Middle frontal gyrus (tissue), 1 donor: Measurements from ENCODE around the gene MTHFD1L.

Experiments
- DNase-seq: peaks from one replicate; pipeline ENCODE4 v3.0.0-alpha.2; 2015; ENCODE audit warnings: low spot score; ENCODE audit errors: extremely low spot score

MTHFD1L gene

DNA sequence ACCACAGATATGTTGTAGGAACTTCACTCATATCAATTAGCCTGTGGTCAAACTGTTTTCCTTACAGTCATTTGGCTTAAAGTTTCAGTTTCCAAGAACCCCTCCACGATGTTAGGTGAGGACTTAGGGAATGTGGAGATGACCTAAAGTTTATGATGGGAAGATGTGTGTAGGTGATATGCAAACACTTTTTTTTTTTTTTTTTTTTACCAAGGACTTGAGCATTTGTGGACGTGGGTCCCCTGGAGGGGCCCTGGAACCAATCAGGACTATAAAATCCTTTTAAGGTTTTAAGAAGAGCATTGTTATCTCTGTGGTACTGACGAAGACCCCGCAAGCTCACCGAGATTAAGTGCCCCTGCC, 478 bp upstream of the MTHFD1L start:
- no peak for DNase-seq

DNA sequence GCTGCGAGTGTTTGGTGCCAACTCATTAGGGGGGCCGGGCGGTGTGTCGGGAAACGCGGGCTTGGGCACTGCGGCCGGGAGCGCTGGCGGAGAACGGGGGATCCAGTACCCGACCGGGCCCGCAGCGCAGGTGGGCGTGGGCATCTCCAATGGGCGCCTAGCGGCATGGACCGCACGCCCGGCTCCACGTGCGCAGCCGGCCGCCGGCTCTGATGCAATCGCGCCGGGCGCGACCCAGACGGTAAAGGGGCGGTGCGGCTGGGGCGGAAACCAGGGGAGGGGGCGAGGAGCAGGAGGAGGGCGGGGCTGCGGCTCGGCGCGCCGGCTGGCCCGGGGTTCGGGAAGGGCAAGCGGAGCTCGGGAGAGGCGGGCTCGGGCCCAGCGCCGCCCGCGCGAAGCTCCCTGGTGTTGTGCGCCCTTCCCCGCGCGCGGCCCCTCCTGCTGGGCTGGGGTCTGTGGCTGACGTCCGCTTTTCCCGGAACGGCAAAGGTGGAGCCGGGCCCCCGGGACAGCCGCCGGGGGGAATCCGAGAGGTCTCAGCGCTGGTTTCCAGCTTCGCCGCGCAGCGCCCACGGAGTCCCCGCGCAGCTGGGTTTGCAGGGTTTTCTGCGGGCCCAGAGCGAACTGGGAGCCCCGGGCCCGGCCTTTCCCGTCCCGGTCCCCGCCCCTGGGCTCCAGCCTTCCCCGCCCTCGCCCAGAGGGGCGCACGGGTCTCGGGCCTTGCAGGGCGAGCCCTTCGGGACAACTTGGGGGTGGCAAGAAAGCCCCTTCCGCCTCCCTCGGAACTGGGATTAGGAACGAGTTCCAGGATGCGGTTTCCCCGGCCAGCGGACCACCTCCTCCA, 867 bp downstream of the MTHFD1L start:
- DNase-seq = peak; percentile 43

DNA sequence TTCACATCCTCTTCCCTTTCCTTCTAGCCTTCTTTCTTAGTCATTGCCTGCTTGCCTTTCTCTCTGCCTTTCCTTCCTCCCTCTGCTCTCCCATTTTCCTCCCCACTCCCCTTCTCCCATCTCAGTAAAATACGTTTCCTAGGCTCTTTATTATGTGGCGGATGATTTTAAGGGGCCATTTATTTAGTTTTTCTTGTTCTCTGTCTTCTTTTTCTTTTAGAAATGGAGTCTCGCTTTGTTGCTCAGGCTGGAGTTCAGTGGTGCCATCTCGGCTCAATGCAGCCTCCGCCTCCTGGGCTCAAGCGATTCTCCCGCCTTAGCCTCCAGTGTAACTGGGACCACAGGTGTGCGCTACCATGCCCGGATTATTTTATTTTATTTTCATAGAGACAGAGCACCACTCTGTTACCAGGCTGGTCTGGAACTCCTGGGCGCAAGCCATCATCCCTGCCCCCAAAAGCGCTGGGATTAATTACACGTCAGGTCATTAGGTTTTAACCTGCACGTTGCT, 1.5 kb downstream of the MTHFD1L start:
- no peak for DNase-seq

DNA sequence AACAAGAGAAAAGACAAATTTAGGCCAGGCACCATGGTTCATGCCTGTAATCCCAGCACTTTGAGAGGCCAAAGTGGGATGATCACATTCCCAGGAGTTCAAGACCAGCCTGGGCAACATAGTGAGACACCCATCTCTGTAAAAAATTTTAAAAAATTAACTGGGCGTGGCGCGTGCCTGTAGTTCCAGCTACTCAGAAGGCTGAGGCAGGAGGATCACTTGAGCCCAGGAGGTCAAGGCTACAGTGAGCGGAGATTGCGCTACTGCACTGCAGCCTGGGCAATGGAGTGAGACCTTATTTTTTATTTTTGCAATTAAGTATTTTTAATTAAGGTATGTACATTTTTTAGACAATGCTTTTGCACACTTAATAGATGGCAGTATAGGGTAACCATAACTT, 3.3 kb downstream of the MTHFD1L start:
- no peak for DNase-seq

DNA sequence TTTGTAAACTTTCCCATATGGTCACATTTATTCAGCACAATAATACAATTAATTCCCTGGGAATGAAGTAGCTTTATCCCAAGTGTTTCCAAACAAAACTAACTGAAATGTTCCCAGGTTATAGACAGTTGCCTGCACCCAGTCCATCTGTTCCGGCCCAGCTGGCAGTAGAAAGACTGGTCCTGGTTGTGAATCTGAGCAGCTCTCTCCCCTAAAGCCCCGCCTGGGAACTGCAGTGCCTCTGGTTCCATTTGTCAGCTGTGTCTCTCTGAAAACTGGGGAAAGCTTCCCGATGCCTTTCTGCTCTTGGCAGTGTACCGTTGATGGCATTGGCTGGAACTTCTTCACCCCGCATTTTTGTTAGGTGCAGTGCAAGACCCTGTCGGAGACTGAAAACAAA, 8.7 kb downstream of the MTHFD1L start:
- DNase-seq = no peak

DNA sequence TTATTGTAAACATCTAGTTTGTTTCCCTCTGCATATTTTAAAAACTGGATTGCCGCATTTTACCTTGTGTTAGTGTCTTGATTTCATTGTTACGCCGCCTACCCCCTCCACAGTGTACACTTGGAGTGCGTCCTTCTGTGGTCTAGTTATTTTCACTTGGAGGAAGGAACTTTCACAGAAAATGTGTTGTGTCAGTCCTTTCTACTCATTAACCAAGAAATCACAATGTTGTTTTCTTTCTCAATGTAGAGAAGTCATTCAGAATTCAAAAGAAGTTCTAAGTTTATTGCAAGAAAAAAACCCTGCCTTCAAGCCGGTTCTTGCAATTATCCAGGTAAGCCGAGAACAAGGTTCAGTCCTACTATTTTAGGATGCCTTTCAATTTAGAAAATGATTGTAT, 10.3 kb downstream of the MTHFD1L start:
- no peak for DNase-seq

DNA sequence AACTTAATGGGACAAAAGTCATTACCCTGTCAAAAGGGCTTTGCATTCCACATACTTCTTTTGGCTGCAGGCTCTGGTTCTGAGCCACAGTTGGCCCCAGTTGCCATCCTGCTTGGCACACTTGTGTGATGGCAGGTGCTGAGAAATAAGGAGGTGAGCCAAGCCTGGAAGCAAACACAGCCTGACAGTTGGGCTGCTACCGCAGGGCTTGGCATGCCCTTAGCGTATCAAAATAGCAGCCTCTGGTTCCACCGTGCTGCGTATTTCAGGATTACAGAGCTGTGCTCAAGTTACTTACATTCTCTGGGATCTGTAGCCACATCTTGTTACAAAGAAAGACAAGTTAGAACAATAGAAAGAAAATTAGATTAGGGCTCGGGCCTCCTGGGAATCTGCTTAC, 11.1 kb downstream of the MTHFD1L start:
- DNase-seq = no peak

DNA sequence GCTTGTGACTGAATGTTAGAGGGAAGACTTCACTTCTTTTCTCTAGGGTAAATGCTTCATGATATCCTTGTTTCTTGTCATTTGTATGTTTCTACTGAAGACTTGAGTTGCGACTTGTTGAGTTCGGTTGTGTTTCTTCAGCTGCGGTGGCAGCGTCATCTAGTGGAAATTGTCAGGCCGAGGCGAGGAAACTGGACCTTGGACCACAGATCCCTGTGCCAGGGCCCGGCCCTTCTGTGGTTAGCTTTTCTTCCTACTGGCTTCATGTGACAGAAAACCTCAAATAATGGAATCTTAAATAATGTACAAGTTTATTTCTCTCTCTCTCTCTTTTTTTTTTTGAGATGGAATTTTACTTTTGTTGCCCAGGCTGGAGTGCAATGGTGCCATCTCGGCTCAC, 12.4 kb downstream of the MTHFD1L start:
- DNase-seq = no peak

DNA sequence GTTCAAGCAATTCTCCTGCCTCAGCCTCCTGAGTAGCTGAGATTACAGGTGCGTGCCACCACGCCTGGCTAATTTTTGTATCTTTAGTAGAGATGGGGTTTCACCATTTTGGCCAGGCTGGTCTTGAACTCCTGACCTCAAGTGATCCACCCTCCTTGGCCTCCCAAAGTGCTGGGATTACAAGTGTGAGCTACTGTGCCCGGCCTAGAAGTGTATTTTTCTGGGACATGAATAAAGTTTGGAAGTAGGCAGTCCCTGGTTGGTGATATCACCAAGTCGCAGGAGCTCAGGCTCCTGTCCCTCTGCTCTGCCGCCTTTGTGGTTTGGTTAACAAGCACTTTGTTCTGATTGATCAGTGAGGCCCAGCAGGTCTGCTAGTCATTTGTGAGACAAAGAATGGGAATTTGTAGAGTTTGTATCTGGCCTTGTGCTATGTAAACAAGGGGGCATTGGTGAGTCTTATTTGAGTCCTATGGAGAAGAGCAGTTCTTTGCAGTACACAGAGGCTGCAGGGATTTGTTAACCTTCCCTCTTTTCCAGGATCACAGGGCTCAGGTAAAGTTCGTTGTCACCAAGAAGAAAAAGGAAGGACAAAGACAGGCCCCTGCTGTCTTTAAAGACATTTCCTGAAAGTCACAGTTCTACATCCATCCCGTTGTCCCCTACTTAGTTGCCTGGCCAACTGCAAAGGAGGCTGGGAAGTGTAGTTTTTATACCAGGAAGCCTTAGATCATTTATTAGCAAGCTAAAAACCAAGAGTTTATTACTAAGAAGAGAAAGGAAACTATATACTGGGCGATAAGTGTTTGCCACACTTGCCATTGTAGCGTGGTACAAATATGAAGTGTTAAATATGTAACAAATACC, 13.1 kb downstream of the MTHFD1L start:
- no peak for DNase-seq

DNA sequence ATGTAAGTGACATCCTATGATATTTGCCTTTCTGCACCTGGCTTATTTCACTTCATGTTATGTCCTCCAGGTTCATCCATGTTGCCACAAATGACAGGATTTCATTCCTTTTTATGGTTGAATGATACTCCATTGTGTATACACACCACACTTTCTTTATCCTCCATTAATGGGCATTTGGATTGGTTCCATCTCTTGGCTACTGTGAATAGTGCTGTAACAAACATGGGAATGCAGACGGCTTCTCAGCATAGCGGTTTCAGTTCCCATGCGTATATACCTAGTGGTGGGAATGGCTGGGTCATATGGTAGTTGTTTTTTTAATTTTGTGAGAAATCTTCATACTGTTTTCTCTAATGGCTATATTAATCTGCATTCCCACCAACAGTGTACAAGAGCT, 14.8 kb downstream of the MTHFD1L start:
- DNase-seq = no peak

DNA sequence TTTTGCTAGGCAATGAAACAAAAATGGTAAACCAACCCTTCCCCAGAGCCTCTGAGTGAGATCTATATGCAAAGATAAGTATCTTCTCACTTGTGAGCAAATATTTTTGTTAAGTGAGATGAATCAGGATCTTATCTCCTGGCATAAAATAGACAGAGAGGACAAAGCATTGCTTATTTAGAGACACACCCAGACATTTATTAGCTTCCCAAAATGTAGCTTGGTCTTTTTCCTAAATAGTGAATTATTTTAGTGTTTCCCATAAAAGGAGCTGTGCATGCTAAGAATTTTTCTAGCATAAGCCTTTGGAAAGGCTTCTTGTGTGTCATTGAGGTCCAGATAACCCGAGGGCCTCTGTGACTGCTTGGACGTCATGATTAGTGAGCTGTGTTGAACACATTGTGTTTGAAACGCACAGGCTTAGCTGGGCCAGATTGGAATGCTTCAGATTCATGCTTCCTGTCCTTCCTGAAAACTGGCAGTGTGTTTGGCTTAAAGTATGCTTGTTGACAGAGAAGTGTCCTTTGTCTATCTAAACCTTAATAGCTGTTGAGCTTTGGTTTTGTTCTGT, 16.5 kb downstream of the MTHFD1L start:
- no peak for DNase-seq

DNA sequence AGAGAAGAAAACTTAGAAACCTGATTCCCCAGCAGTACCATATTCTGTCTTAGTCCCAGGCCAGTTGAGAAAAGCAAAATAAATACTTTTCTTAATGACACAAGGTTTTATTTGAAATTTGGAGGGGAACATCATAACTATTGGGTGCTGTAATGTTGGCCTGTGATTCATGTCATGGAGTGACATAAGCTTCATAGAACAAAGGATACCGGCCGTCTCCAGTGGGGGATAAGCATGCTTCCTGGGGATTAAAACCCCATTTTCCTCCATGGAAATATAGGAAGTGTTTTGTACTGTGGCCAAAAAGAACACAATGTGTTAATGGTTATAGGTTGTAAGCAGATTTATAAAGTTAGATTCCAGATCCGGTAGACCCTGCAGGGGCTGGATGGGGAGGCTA, 18.0 kb downstream of the MTHFD1L start:
- no peak for DNase-seq

DNA sequence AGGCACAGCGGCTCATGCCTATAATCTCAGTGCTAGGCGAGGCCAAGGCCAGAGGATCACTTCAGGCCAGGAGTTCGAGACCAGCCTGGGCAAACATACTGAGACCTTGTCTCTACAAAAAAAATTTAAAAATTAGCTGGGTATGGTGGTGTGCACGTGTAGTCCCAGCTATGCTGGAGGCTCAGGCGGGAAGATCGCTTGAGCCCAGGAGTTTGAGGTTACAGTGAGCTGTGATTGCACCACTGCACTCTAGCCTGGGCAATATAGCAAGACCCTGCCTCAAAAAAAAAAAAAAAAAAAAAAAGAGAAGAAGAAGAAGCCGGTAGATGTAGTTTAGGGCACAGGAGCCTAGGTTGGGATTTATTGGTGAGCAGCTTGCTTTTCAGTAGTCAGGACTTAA, 20.7 kb downstream of the MTHFD1L start:
- DNase-seq = no peak

DNA sequence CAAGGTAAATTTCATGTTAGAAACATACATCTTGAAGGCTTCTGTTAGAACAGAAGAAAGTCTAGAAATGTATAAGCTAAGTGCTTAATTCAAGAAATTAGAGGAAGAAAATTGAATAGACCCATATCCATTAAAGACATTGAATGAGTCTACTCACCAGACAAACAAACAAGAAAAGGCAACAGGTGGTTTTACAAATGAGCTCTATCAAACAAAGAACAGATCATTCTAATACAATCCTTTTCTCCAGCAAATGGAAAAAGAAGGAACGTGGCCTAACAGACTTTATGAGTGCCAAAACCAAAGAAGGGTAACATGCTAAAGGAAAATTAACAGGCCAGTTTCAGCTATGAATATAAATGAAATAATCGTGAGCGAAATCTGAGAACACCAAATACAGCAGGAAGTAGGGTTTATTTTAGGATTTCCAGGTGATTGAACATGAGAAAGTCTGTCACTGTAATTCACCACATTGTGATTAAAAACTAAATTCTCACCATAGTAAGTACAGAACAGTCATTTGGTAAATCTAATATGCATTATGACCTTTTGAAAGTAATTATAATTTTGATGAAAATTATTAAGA, 22.6 kb downstream of the MTHFD1L start:
- no peak for DNase-seq

DNA sequence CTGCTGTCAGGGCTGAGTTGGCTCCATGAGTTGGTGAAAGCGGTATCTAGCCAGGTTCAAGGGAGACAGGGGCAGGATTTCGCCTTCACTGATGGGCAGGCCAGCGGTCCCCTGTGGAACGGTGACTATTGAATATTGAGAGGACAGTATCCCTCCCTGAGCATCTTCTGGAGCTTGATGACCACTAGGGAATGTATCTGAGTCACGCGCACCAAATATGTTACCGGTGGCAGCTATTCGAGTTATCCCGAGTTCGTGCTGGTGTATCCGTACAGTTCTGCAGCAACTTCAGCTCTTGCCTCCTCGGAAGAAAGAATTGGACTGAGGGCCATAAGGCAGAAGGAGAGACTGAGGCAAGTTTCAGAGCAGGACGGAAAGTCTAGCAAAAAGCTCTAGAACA, 24.8 kb downstream of the MTHFD1L start:
- DNase-seq = no peak

DNA sequence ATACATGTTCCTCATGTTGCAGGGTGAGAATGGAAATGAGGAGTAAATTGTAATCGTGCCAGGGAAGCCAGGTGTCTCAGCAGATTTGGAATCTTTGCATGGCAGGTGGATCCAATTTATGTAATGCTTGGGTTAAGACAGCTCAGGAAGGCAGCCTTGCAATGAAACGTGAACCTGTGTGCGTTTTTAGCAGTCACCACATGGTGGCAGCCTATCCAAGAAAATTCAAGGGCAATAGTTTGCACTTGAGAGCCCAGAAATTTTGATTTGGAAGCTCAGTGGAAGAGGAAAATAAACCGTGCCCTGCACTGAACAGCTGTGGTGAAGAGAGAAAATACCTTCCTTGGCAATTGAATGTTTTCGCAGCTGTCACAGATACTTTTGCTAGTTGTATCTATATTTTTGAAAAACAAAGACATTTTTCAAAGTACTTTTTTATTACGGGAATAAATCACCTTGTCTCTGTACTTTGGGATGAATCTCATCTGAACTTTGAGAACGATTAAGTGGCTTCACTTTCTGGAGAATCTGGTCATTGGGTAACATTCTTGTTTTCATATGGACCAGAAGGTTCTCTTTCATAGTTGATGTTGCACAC, 26.5 kb downstream of the MTHFD1L start:
- peak; percentile 62 for DNase-seq

DNA sequence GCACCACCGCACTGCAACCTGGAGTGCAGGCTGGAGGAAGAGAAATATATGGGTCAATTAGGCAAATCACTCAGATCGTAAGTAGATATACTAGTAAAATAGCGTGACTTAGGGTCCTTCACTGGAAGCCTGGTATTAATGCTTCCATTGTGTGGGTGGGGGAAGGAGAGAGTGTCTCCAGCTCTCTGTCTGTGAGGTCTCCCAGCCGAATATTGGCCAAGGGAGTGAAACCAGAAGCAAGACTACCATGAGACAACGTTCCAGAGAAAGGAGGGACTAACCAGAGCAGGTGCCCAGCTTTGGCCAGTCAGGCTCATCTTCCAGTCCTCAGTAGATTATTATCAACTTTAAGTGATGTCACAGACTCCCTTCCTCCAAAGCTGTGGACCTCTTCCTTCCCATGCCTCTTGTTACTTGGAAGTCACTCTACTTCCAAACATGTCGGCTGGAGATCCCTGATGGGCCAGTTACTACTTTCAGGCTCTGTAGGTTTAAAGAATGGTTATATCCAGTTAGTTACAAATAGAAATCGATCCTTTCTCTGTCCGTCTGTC, 28.8 kb downstream of the MTHFD1L start:
- DNase-seq = no peak

DNA sequence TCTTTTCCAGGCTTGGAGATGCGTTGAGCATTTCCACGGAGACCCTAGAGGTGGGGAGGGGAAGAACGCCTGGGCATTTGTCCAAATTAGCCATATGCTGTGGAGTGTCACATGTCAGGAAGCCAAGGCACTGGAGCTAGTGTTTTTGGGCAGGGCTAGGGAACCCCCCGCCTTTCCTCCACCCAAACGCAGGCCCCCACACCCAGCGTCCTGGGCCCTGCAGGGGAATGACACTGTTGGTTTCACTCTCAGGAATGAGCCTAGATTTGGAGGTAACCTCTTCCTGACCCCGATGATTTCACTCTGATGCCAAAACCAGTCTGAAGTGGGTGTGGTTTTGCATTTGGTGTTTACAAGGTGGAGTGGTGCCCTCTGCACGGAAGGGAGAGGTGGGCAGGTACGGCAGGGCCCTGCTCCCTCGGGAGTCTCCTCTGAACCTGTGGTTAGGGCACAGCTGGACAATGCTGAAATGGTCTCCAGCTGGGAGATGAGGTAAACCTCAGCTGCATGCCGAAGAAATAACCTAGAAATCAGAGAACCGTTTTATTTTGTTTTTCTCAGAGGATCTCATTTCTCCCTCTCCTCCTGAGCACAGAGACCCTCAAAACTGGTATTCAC, 29.5 kb downstream of the MTHFD1L start:
- DNase-seq = no peak

DNA sequence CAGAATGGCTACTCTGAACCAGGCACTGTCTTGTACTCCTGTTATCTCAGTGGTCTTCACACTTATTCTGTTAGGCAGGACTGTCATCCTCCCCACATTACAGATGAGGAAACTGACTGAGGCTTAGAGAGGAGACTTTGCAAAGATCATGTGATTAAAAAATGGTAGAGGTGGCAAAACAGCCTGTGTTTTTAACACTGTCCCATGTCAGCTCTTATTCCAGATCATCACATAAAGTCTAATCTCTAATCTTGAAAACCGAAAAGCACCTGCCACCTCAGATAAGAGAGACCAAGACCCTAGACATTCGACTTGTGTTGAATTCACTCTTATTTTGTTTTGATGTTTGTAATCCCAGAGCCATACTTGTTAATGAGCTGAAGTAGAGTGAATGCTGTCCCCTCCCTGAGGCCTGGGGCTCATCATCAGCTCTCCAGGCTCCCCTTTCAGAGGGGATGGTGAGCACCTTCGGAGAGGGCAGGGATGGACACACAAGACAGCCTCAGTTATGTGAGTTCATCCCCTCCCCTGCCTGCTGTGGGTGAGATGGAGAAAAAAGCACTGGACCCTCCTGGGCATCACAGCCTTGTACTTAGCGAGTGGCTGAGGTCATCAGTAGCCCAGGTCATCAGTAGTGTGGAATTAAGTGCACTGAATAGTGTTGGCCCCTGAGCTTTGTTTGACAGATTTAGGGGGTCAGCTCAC, 30.6 kb downstream of the MTHFD1L start:
- no peak for DNase-seq

DNA sequence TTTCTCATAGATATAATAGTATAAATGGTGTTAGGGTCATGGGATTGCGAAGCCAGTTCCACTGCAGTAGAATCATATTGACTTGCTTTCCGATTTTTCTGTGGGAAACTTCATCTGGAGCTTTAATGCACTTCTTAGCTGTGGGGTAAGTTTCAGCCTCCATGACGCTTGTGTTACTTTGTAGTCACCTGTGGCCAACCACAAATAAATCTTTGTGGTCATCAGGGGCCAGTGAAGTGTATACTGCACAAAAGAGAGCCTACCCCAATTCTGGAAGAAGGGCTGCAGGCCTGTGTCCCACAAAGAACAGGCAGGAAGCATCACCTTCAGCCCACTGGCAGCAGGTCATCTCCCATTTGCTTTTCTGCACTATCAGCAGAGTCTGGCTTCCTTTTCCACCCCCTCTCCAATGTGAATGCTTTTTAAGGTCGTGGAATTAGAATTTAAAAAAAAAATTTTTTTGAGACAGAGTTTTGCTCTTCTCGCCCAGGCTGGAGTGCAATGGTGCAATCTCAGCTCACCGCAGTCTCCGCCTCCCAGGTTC, 32.0 kb downstream of the MTHFD1L start:
- DNase-seq = no peak
